Measurements from ENCODE around the gene PCNT. TPM values are rescaled to one million over a fixed set of nuclear protein-coding genes. Genes with fewer than 3 reads are reported as not detected.

PCNT gene
- total and polyA plus RNA-seq, 2 of the 8 experiments (the other 6 are each of a cell fraction or from before 2014, with no cell fraction given), result 9.9 to 45.1 TPM

- TF ChIP-seq, protein P1, sequence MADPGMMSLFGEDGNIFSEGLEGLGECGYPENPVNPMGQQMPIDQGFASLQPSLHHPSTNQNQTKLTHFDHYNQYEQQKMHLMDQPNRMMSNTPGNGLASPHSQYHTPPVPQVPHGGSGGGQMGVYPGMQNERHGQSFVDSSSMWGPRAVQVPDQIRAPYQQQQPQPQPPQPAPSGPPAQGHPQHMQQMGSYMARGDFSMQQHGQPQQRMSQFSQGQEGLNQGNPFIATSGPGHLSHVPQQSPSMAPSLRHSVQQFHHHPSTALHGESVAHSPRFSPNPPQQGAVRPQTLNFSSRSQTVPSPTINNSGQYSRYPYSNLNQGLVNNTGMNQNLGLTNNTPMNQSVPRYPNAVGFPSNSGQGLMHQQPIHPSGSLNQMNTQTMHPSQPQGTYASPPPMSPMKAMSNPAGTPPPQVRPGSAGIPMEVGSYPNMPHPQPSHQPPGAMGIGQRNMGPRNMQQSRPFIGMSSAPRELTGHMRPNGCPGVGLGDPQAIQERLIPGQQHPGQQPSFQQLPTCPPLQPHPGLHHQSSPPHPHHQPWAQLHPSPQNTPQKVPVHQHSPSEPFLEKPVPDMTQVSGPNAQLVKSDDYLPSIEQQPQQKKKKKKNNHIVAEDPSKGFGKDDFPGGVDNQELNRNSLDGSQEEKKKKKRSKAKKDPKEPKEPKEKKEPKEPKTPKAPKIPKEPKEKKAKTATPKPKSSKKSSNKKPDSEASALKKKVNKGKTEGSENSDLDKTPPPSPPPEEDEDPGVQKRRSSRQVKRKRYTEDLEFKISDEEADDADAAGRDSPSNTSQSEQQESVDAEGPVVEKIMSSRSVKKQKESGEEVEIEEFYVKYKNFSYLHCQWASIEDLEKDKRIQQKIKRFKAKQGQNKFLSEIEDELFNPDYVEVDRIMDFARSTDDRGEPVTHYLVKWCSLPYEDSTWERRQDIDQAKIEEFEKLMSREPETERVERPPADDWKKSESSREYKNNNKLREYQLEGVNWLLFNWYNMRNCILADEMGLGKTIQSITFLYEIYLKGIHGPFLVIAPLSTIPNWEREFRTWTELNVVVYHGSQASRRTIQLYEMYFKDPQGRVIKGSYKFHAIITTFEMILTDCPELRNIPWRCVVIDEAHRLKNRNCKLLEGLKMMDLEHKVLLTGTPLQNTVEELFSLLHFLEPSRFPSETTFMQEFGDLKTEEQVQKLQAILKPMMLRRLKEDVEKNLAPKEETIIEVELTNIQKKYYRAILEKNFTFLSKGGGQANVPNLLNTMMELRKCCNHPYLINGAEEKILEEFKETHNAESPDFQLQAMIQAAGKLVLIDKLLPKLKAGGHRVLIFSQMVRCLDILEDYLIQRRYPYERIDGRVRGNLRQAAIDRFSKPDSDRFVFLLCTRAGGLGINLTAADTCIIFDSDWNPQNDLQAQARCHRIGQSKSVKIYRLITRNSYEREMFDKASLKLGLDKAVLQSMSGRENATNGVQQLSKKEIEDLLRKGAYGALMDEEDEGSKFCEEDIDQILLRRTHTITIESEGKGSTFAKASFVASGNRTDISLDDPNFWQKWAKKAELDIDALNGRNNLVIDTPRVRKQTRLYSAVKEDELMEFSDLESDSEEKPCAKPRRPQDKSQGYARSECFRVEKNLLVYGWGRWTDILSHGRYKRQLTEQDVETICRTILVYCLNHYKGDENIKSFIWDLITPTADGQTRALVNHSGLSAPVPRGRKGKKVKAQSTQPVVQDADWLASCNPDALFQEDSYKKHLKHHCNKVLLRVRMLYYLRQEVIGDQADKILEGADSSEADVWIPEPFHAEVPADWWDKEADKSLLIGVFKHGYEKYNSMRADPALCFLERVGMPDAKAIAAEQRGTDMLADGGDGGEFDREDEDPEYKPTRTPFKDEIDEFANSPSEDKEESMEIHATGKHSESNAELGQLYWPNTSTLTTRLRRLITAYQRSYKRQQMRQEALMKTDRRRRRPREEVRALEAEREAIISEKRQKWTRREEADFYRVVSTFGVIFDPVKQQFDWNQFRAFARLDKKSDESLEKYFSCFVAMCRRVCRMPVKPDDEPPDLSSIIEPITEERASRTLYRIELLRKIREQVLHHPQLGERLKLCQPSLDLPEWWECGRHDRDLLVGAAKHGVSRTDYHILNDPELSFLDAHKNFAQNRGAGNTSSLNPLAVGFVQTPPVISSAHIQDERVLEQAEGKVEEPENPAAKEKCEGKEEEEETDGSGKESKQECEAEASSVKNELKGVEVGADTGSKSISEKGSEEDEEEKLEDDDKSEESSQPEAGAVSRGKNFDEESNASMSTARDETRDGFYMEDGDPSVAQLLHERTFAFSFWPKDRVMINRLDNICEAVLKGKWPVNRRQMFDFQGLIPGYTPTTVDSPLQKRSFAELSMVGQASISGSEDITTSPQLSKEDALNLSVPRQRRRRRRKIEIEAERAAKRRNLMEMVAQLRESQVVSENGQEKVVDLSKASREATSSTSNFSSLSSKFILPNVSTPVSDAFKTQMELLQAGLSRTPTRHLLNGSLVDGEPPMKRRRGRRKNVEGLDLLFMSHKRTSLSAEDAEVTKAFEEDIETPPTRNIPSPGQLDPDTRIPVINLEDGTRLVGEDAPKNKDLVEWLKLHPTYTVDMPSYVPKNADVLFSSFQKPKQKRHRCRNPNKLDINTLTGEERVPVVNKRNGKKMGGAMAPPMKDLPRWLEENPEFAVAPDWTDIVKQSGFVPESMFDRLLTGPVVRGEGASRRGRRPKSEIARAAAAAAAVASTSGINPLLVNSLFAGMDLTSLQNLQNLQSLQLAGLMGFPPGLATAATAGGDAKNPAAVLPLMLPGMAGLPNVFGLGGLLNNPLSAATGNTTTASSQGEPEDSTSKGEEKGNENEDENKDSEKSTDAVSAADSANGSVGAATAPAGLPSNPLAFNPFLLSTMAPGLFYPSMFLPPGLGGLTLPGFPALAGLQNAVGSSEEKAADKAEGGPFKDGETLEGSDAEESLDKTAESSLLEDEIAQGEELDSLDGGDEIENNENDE (IDR thresholded peaks at IDR 0.05; ENCODE audit: insufficient replicate concordance, low read length), result no peak
Measured at GRCh38 chr21:46295177-46295770, 28.7 kb upstream of the PCNT start (continued).
